Activated CD4-positive, alpha-beta T cell treated with anti-CD3 and anti-CD28 coated beads, Interleukin-2, amount 50 U/mL, for 1 hour (primary cell): ENCODE data around the gene SLC5A1.
A peak's percentile ranks its signal among the peaks of the same experiment; 100 is the strongest.

Experiments used
- DNase-seq: peaks from one replicate; pipeline ENCODE4 v3.0.0-alpha.2; 2020

The SLC5A1 gene

DNA sequence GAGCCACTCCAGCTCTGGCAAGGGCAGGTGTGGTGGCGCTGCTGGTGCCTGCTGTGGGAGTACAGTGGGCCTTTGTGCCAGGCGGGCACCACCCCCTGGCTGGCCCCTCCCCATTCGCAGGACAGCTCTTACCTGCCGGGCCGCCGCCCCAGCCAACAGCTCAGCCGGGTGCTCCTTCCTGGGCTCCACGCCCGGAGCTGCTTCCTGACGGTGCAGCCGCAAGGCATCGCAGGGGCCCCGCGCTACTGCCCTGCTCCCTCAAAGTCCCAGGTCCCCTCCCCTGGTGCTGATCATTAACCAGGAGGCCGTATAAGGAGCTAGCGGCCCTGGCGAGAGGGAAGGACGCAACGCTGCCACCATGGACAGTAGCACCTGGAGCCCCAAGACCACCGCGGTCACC, at the start of gene SLC5A1:
TSS of gene SLC5A1 (plus strand) at position 338 of the 400 bp plus-strand sequence. CDS start at position 359, 21 bp downstream.
- peak; percentile 1 for DNase-seq

DNA sequence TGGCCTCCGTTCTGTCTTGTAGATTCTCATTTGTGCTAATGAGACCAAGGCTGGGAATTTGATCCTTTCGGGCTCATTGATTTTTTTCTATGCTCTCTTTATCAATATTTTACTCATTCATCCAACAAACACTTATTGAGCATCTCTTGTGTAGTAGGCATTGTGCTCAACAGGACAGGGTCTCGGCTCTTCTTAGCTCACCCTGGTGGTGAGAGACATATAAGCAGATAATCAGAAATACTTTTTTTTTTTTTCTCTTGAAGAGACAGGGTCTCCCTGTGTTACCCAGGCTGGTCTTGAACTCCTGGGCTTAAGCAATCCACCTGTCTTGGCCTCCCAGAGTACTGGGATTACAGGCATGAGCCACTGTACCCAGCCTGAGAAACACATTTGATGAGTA, 48.0 kb upstream of the SLC5A1 start:
- no peak for DNase-seq

DNA sequence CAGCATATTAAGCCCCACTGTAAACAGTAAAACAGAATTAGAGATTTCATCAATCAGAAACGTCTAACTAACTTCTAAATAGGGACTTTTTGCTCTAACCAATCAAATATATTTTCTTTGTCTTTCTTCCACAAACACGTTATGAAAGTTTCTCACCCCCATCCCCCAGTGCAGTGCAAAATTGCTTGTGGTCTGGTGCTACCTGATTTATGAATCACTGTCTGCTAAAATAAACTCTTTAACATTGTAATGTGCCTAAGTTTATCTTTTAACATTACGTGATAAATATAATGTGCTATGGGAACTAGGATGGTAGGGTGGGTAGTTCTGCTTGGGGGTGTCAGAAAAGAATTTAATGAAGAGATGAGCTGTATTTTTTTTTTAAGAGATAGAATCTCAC, 47.3 kb upstream of the SLC5A1 start:
- no peak for DNase-seq

DNA sequence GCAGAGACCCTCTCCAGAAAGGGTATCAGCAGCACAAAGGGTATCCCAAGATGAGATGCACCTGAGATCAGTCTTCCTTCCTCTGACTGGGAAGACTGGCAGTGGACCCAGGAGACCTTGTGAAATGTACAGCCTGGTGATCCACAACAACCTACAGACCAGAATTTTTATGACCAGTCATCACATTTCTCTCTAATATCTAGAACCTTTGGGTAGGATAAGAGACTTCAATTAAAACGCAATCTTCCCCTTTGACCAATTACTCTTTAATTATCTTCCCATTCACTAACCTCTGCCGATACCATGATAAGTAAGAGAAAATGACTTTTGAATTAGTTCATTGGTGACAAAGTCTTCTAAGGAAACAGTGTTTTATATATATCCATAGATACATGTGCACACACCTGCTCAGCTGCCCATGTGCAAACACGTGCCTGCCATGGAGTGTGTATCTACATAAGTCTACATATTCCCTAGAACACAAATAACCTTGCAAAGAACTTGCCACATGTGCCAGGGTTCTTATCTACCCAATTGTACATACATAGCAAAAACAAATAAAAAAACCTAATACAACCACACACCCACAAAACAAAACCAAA, 44.2 kb upstream of the SLC5A1 start:
- DNase-seq: no peak

DNA sequence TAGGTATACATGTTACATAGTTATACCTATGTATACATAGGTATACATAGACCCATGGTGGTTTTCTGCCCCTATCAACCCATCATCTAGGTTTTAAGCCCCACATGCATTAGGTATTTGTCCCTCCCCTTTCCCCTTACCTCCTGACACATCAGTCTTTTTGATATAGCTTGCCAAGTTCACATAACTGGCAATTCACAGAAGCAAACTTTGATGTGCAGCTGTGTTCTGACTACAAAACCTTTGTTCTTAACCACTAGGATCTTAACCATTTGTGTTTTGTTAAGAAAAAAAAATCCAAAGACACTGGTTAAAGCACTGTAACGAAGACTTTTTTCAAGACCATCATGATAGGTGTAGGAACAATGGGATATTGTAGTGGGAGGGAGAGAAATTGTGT, 42.9 kb upstream of the SLC5A1 start:
- no peak for DNase-seq

DNA sequence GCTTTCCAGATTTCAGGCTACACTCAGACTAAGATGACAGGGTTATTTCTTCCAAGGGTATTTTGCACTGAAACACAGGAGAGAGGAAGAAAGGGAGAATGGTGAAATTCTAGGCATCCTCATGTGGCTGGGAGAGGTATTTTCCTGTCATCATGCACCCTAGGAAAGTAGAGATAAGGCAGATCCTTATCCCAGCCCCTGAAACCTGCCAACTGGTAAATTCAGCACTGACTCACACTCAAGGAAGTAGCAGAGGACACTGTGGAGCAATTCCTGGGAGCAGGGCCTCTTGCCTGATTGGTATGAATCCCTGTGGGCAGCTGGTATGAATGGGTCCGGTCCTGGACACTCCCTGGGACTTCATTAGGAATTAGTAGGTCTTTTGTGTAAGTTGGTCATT, 37.6 kb upstream of the SLC5A1 start:
- no peak for DNase-seq

DNA sequence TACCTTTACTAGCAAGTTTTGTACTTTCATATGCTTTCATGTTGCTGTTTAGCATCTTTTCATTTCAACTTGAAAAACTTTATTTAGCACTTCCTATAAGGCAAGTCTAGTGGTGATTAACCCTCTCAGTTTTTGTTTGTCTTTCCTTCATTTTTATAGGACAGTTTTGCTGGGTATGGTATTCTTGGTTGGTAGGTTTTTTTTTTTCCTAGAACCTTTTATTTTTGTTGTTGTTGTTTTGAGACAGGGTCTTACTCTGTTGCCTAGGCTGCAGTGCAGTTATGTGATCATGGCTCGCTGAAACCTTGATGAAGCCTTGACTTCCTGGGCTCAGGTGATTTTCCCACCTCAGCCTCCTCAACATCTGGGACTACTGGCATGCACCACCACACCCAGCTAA, 29.9 kb upstream of the SLC5A1 start:
- DNase-seq: no peak

DNA sequence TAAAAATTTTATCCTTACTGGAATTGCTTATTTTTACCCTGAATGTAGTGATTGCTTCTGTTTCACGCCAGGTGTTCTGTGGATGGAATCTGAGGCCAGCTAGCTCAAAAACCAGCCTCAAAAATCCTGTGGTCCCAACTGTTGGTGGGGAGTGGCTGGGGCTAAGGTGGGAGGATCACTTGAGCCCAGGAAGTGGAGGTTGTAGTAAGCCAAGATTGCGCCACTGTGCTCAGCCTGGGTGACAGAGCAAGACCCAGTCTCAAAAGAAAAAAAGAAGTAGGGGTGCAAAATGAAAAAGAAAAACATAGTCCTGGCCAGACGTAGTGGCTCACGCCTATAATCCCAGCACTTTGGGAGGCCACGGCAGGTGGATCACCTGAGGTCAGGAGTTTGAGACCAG, 27.0 kb upstream of the SLC5A1 start:
- no peak for DNase-seq

DNA sequence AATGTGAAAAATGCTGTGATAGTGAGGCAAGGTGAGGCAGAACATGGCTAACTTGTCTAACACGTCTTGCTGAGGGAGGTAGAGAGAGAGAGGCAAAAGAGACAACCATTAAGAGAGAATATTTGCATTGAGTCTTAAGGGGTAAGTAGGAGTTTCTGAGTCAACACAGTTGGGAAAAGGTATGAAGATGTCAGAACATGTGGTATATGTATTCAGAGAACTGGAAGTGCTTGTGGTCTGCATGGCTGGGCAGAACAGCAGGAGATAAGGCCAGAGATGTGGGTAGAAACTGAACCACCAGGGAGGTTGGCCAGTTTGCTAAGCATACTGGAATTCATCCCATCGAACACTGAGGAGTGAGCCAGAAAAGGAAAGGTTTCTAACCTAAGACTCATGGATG, 25.0 kb upstream of the SLC5A1 start:
- DNase-seq: no peak

DNA sequence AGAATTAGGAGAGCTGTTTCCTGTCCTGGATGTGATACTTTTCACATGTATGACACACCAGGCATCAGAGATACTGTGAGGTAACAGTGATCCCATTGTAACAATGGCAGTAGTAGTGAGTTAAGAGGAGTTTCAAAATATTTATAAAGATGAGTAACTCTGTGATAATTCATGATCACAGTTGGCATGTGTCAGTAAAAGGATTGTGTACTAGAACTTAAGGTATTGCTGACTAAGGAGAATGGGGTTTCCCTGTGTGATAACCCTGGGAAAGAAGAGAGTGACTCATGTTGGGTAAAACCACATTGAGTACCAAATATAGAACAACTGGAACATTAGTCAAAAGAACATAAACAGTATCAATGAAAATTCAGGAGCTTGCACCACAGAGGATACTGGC, 22.9 kb upstream of the SLC5A1 start:
- DNase-seq: no peak

DNA sequence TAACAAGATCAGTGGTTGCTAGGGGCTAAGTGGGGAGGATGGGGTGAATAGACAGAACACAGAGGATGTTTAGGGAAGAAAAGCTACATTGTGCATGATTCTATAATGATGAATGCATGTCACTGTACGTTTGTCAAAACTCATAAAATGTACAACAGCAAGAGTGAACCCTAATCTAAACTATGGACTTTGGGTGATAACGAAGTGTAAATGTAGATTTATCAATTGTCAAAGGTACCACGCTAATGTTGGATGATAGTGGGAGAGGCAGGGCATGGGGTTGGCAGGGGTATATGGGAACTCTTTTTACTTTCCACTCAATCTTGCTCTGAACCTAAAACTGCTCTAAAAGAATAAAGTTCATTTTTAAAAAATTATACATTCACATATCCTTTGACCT, 21.3 kb upstream of the SLC5A1 start:
- no peak for DNase-seq

DNA sequence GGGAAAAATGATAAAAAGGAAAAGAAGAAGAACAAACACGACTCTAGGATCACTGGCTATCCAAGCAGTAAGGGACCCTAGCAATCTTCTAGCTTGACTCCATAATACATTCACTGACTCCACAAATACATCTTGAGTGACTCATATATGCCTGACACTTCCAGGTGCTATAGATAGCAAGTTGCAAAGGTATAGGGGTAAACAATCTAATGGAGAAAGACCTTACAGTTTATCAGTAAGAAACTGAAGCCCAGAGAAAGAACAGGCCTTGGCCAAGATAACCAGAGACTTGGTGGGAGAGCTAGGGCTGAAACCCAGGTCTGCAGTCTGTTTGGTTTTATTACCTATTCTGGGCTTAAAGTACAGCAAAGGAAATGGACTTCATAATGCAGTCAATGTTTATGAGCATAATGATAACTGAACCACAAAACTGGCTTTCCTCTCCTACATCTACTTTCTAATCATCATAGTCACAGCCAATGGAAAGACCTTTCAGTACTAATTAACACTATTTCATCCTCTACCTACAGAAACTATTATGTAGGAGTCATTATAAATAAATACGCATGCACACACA, 19.7 kb upstream of the SLC5A1 start:
- no peak for DNase-seq

DNA sequence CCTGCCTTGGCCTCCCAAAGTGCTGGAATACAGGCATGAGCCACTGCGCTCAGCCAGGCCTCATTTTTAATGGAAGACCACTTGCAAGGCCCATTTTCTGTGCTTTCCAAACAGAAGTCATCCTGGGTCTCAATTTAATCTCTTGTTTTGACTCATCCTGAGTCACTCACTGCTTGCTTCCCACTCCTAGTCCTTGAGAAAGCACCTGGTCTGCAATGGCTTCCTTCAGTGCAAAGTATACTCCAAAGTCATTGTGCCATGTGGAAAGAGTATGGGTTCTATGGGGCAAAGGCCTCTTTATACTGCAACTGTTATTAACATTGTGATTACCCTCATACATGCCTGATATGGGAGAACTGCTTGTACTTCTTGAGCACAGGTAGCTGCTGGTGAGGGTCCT, 18.3 kb upstream of the SLC5A1 start:
- DNase-seq: no peak

DNA sequence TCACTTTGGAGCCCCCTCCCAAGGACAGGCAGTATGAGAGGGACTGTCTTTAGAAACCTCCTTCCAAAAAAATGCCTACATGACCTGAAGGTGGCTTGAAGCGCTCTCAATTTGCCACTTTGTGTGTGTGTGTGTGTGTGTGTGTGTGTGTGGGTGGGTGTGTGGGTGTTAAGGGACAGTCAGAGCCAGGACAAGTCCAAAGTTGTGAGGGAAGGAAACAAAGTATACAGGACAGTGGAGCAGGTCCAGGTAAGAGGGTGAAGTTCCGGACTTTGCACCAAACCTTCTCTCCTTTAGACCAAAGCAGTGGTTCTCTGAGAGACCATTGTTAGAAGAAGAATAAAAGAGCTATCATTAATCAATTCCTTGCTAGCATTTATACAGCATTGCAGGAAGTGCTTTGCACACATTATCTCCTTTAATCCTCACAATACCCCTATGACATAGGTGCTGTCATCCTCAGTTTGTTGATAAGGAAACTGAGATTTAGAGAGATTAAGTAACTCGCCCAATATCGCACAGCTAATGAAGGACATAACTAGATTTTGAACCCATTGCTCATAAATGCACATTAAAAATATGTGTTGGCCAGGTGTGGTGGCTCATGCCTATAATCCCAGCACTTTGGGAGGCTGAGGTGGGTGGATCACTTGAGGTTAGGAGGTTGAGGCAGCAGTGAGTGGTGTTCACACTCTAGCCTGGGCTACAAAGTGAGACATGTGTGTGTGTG, 12.4 kb upstream of the SLC5A1 start:
- no peak for DNase-seq

DNA sequence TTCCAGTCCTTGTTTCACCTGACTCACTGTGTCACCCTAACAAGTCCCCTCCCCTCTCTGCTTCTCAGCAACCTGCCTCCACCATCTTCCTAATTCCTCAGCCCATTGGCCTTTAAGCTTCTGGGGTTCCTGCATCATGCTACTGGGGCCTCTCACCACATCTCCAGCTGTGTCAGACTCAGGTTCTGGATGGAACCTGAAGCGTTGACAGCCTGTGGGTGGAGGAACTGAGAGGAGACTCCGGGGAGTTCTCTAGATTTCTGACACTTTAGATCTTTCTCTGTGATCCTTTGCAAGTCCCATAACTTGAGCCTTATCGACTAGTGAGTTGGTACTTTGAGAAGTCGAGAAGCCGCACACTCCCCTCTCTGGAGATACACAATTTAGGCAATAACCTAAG, 11.6 kb upstream of the SLC5A1 start:
- DNase-seq: no peak

DNA sequence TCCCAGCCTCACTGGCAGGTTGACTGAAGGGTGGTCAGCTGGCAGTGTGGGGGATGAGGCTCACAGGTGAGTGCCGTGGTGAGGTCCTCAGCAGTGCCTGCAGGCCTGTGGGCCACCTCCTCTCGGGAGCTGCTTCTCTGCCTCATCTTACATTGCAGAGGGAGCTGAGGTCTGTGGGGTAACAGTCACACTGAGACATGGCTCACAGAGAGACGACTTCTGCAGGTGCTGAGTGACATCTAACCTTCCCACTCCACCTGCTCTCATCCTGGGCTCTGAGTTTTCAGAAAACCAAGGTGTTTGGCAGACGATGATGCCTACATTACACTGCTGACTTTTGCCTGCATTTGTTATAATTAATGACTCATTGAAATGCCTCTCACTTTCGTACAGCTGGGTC, 8.8 kb upstream of the SLC5A1 start:
- DNase-seq: no peak

DNA sequence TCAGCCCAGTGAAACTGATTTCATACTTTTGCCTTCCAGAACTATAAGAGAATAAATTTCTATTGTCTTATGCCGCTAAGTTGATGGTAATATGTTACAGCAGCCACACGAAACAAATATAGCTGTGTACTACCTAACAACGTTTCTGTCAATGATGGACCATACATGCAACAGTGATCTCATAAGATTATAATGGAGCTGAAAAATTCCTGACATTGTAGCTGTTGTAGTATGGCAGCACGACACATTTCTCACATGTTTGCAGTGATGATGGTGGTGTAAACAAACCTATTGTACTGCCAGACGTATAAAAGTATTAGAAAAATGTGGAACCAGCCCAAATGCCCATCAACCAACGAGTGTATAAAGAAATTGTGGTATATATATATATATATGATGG, 5.8 kb upstream of the SLC5A1 start:
- DNase-seq: no peak

DNA sequence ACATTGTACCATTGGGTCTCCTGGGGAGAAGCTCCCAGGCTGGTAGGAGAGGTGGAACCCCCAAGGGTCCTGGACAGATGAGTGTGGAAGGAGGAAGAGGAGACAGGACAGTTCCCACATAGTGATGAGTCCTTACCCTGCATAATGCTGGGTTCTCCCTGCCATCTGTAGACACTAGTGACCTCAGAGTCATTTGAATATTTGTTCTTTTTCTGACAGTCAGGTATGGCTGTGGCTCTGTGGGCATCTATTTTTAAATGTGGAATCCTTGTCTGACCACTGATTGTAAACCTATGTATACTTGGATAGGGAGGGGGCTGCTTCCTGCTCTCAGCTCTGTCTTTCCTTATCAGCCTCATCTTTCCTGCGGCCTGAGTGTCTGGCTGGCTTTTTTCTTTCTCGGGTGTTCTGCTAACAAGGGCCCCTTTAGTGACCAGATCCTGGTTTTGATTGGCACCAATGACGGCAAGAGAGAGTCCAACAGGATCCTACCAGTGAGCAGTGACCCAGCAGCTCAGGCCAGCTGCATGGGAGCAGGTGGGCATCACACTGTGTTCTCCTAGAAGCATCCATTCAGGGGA, 2.6 kb upstream of the SLC5A1 start:
- DNase-seq: no peak

DNA sequence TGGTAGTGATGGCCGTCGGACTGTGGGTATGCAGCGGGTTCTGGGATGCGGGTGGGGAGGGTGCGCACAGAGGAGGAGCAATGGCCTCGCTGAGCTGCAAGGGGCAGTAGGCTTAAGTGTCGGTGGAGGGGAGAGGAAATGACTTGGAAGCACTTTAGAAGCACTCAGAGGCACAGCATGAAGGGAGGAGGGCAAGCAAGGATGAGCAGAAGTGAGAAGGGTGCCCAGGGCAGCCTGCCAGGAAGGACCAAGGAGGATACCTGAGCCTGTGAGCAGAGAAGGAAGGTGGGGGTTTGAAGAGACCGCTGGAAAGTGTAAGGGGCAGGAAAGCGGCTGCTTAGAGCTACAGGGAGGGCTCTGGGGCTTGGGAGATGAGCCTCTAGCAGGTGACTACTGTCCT, 330 bp downstream of the SLC5A1 start:
- DNase-seq: no peak

DNA sequence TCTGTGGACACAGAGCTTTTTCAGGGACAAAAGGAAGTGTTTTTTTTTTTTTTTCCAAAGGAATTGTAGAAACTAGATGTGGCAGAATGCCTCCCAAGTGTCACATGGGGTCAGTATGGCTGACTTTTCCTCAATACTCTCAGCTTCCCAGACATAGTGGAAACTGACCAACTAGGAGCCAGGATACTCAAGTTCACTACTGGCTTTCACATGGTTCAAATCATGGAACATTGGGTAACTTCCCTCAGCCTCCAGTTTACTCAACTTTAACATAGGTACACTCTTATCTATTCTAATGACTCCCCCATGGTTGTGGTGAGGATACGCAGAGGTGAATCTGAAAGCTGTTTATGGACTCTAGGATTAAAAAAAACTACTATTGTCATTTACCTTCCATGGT, 1.4 kb downstream of the SLC5A1 start:
- no peak for DNase-seq

DNA sequence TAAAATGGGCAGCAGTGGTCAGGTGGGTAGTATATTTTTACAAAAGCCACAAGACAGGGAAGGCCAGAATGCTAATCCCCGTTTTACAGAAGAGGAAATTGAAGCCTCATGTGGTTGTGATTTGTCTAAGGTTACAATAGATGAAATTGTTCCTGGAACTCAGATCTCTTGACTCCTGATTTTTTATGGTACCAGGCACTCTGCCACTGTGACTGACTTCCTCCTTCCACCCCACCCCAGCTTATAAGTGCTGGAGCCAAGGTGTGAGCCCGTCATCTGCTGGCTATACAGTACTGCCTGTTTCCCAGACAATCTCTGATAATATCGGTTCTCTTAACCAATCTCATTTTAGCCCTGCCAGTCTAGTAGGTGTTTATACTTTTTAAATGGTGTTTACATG, 1.9 kb downstream of the SLC5A1 start:
- no peak for DNase-seq

DNA sequence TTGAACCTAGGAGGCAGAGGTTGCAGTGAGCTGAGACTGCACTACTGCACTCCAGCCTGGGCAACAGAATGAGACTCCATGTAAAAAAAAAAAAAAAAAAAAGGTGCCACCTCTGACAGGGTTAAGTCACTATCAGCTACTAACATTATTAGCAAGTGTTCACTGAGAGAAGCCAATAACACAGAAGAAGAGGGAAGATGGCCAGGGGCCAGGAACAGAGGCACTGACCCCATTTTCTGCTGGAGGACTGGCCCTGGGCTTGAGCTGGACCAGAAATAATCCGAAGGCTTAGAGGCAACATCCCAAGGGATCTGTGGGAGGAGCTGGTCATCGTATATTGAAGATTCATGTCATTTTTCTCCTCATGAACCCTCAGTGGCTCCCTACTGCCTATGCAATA, 5.0 kb downstream of the SLC5A1 start:
- DNase-seq: no peak

DNA sequence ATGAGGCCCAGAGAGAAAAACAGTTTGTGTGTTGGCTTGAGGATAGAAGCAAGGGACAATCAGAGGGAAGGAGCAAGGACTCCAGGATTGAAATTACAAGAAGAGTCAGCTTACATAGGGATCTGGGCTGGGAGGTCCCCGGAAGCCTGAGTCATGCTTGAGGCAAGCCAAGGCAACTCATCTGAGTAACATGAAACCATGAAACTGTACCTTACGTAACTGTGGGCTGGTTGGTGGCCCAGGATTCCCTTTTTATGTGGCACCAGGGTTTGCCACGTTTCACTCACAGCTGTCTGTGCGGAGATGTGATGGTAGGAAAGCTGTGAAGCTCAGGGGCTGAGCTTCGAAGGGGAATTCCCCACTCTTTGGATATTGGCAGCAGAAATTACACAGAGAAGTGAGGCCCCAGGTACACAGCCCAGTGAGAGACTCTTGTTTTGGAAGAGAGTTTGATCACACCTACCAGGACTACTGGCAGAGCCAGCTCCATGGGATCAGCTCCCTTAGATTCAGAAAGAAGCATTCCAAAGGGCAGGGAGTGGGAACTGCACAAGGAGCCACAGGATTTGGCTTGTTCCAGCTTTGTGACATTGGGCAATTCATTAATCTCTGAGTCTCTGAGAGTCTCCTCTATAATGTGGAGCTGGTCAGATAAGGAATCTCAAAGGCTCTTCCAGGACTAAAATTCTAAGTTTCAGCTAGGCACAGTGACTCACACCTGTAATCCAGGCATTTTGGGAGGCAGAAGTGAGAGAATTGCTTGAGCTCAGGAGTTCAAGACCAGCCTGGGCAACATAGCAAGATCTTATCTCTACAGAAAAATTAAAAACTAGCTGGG, 7.8 kb downstream of the SLC5A1 start:
- peak; percentile 26 for DNase-seq
